Measurements from ENCODE around the gene MYL2. TPM values are rescaled to one million over a fixed set of nuclear protein-coding genes. Genes with fewer than 3 reads are reported as not detected.

MYL2 gene
- total and polyA plus RNA-seq, 2 experiments from 2014 or later, result not detected

GRCh38 chr12:110896559-110896958, 23.8 kb downstream of the MYL2 start:
- Histone ChIP-seq H3K4me3 (no peak overlapping the region), H3K4me2 (no peak overlapping the region), H3F3A (replicated peaks; ENCODE audit: low read depth) (peaks cover 7% of the 10 kb centered on the region; the same call in 1 of the 2 replicates), H2AFZ (no peak overlapping the region), H3K27me3 (ENCODE audit: insufficient read depth) (no peaks in the 10 kb centered on the region), H3K4me1 (ENCODE audit: insufficient read depth) (no peaks in the 10 kb centered on the region), H3K36me3 (ENCODE audit: insufficient read depth) (no peaks in the 10 kb centered on the region), H3K27ac (ENCODE audit: low read depth) (no peak overlapping the region), H3K79me2 (replicated peaks; ENCODE audit: insufficient read depth) (no peaks in the 10 kb centered on the region), H3K9me2 (ENCODE audit: insufficient read depth) (no peaks in the 10 kb centered on the region), H4K20me1 (replicated peaks; ENCODE audit: insufficient read depth) (no peaks in the 10 kb centered on the region)
- DNase-seq (ENCODE audit: low spot score), result no peak
- TF ChIP-seq EZH2phosphoT487 (IDR thresholded peaks at IDR 0.05; ENCODE audit: unreplicated experiment) (no peak), STAT1 (IDR thresholded peaks at IDR 0.05; ENCODE audit: unreplicated experiment) (no peak), CREB1 (CRISPR knock-in tag; IDR thresholded peaks at IDR 0.05; ENCODE audit: low read depth) (no peak), ZNF114 (CRISPR knock-in tag; IDR thresholded peaks at IDR 0.05) (no peak), ZNF331 (CRISPR knock-in tag; IDR thresholded peaks at IDR 0.05; ENCODE audit: low read depth) (no peak), CTCF (conservative IDR thresholded peaks at IDR 0.05; ENCODE audit: low read depth in 2 of 2) (no peak), POLR2AphosphoS5 (IDR thresholded peaks at IDR 0.05; ENCODE audit: low read depth) (no peak), EZH2 (IDR thresholded peaks at IDR 0.05; ENCODE audit: low read depth, unreplicated experiment) (no peak)
- TF ChIP-seq, protein P1, sequence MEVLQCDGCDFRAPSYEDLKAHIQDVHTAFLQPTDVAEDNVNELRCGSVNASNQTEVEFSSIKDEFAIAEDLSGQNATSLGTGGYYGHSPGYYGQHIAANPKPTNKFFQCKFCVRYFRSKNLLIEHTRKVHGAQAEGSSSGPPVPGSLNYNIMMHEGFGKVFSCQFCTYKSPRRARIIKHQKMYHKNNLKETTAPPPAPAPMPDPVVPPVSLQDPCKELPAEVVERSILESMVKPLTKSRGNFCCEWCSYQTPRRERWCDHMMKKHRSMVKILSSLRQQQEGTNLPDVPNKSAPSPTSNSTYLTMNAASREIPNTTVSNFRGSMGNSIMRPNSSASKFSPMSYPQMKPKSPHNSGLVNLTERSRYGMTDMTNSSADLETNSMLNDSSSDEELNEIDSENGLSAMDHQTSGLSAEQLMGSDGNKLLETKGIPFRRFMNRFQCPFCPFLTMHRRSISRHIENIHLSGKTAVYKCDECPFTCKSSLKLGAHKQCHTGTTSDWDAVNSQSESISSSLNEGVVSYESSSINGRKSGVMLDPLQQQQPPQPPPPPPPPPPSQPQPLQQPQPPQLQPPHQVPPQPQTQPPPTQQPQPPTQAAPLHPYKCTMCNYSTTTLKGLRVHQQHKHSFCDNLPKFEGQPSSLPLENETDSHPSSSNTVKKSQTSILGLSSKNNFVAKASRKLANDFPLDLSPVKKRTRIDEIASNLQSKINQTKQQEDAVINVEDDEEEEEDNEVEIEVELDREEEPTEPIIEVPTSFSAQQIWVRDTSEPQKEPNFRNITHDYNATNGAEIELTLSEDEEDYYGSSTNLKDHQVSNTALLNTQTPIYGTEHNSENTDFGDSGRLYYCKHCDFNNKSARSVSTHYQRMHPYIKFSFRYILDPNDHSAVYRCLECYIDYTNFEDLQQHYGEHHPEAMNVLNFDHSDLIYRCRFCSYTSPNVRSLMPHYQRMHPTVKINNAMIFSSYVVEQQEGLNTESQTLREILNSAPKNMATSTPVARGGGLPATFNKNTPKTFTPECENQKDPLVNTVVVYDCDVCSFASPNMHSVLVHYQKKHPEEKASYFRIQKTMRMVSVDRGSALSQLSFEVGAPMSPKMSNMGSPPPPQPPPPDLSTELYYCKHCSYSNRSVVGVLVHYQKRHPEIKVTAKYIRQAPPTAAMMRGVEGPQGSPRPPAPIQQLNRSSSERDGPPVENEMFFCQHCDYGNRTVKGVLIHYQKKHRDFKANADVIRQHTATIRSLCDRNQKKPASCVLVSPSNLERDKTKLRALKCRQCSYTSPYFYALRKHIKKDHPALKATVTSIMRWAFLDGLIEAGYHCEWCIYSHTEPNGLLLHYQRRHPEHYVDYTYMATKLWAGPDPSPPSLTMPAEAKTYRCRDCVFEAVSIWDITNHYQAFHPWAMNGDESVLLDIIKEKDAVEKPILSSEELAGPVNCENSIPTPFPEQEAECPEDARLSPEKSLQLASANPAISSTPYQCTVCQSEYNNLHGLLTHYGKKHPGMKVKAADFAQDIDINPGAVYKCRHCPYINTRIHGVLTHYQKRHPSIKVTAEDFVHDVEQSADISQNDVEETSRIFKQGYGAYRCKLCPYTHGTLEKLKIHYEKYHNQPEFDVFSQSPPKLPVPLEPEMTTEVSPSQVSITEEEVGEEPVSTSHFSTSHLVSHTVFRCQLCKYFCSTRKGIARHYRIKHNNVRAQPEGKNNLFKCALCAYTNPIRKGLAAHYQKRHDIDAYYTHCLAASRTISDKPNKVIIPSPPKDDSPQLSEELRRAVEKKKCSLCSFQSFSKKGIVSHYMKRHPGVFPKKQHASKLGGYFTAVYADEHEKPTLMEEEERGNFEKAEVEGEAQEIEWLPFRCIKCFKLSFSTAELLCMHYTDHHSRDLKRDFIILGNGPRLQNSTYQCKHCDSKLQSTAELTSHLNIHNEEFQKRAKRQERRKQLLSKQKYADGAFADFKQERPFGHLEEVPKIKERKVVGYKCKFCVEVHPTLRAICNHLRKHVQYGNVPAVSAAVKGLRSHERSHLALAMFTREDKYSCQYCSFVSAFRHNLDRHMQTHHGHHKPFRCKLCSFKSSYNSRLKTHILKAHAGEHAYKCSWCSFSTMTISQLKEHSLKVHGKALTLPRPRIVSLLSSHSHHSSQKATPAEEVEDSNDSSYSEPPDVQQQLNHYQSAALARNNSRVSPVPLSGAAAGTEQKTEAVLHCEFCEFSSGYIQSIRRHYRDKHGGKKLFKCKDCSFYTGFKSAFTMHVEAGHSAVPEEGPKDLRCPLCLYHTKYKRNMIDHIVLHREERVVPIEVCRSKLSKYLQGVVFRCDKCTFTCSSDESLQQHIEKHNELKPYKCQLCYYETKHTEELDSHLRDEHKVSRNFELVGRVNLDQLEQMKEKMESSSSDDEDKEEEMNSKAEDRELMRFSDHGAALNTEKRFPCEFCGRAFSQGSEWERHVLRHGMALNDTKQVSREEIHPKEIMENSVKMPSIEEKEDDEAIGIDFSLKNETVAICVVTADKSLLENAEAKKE (CRISPR knock-in tag; IDR thresholded peaks at IDR 0.05), result no peak
- TF ChIP-seq, protein P2, sequence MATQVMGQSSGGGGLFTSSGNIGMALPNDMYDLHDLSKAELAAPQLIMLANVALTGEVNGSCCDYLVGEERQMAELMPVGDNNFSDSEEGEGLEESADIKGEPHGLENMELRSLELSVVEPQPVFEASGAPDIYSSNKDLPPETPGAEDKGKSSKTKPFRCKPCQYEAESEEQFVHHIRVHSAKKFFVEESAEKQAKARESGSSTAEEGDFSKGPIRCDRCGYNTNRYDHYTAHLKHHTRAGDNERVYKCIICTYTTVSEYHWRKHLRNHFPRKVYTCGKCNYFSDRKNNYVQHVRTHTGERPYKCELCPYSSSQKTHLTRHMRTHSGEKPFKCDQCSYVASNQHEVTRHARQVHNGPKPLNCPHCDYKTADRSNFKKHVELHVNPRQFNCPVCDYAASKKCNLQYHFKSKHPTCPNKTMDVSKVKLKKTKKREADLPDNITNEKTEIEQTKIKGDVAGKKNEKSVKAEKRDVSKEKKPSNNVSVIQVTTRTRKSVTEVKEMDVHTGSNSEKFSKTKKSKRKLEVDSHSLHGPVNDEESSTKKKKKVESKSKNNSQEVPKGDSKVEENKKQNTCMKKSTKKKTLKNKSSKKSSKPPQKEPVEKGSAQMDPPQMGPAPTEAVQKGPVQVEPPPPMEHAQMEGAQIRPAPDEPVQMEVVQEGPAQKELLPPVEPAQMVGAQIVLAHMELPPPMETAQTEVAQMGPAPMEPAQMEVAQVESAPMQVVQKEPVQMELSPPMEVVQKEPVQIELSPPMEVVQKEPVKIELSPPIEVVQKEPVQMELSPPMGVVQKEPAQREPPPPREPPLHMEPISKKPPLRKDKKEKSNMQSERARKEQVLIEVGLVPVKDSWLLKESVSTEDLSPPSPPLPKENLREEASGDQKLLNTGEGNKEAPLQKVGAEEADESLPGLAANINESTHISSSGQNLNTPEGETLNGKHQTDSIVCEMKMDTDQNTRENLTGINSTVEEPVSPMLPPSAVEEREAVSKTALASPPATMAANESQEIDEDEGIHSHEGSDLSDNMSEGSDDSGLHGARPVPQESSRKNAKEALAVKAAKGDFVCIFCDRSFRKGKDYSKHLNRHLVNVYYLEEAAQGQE (IDR thresholded peaks at IDR 0.05; ENCODE audit: unreplicated experiment), result no peak
- TF ChIP-seq, protein P3, sequence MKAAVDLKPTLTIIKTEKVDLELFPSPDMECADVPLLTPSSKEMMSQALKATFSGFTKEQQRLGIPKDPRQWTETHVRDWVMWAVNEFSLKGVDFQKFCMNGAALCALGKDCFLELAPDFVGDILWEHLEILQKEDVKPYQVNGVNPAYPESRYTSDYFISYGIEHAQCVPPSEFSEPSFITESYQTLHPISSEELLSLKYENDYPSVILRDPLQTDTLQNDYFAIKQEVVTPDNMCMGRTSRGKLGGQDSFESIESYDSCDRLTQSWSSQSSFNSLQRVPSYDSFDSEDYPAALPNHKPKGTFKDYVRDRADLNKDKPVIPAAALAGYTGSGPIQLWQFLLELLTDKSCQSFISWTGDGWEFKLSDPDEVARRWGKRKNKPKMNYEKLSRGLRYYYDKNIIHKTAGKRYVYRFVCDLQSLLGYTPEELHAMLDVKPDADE (IDR thresholded peaks at IDR 0.05), result no peak
- ATAC-seq, result no peak
- H3K27ac Mint-ChIP-seq, result no peak overlapping the region
- no peaks in the 10 kb centered on the region for H3K36me3 Mint-ChIP-seq (ENCODE audit: low read depth)
- peaks cover 6% of the 10 kb centered on the region for H3K27me3 Mint-ChIP-seq (ENCODE audit: insufficient read depth, low read depth, poor library complexity)
- H3K4me3 Mint-ChIP-seq, result no peak overlapping the region
- H3K4me1 Mint-ChIP-seq, result peaks cover 3% of the 10 kb centered on the region
- H3K9me3 Mint-ChIP-seq, result no peaks in the 10 kb centered on the region
